IPS-18c (cell line): ENCODE data around the gene ACO1.

ENCODE experiments used
- H3K4me3 ChIP-seq: 2 replicates; pipeline ENCODE4 v1.7.0; 2013; ENCODE audit warnings: low read depth, mild to moderate bottlenecking, low read length, moderate library complexity; ENCODE audit not compliant: insufficient read depth
- H3K9me3 ChIP-seq: one replicate; pipeline ENCODE4 v1.6.1; 2013; ENCODE audit warnings: mild to moderate bottlenecking, low read length, moderate library complexity; ENCODE audit not compliant: control insufficient read depth, insufficient read depth

Gene ACO1

GRCh38 chr9:32404402-32404801, 20.0 kb downstream of the ACO1 start:
- no peak overlapping the region for H3K4me3 ChIP-seq

GRCh38 chr9:32404856-32405255, 20.4 kb downstream of the ACO1 start:
- Histone ChIP-seq H3K9me3 (no peaks in the 10 kb centered on the region), H3K4me3 (no peak overlapping the region)

More at GRCh38 chr9:32404402-32404801, 20.0 kb downstream of the ACO1 start:
- H3K9me3 ChIP-seq = no peaks in the 10 kb centered on the region

- Histone ChIP-seq H3K9me3 (no peaks in the 10 kb centered on the region), H3K4me3 (no peak overlapping the region)
Observed at GRCh38 chr9:32405506-32405905, 21.1 kb downstream of the ACO1 start.

GRCh38 chr9:32406046-32406445, 21.6 kb downstream of the ACO1 start:
- H3K4me3 ChIP-seq = no peak overlapping the region

GRCh38 chr9:32411753-32412152, 27.3 kb downstream of the ACO1 start:
- no peak overlapping the region for H3K4me3 ChIP-seq
- H3K9me3 ChIP-seq = no peaks in the 10 kb centered on the region

More at GRCh38 chr9:32406046-32406445, 21.6 kb downstream of the ACO1 start:
- no peaks in the 10 kb centered on the region for H3K9me3 ChIP-seq

GRCh38 chr9:32412440-32412839, 28.0 kb downstream of the ACO1 start:
- H3K4me3 ChIP-seq = no peak overlapping the region
- H3K9me3 ChIP-seq = no peaks in the 10 kb centered on the region

GRCh38 chr9:32413424-32413823, 29.0 kb downstream of the ACO1 start:
- H3K4me3 ChIP-seq = no peak overlapping the region
- no peaks in the 10 kb centered on the region for H3K9me3 ChIP-seq

GRCh38 chr9:32414856-32415255, 30.4 kb downstream of the ACO1 start:
- Histone ChIP-seq H3K4me3 (no peak overlapping the region), H3K9me3 (peaks cover 2% of the 10 kb centered on the region)

GRCh38 chr9:32419921-32420320, 35.5 kb downstream of the ACO1 start:
- H3K9me3 ChIP-seq = peaks cover 2% of the 10 kb centered on the region
- no peak overlapping the region for H3K4me3 ChIP-seq

- H3K9me3 ChIP-seq = peaks cover 2% of the 10 kb centered on the region
Observed at GRCh38 chr9:32422237-32422806, 37.9 kb downstream of the ACO1 start.

GRCh38 chr9:32423371-32423770, 38.9 kb downstream of the ACO1 start:
- Histone ChIP-seq H3K4me3 (no peak overlapping the region), H3K9me3 (peaks cover 2% of the 10 kb centered on the region)

More at GRCh38 chr9:32422237-32422806, 37.9 kb downstream of the ACO1 start:
- no peak overlapping the region for H3K4me3 ChIP-seq

GRCh38 chr9:32424616-32425015, 40.2 kb downstream of the ACO1 start:
- Histone ChIP-seq H3K9me3 (no peaks in the 10 kb centered on the region), H3K4me3 (no peak overlapping the region)

GRCh38 chr9:32426278-32426939, 42.0 kb downstream of the ACO1 start:
- Histone ChIP-seq H3K9me3 (no peaks in the 10 kb centered on the region), H3K4me3 (no peak overlapping the region)

GRCh38 chr9:32427111-32427873, 42.8 kb downstream of the ACO1 start:
- Histone ChIP-seq H3K4me3 (no peak overlapping the region), H3K9me3 (no peaks in the 10 kb centered on the region)

- no peaks in the 10 kb centered on the region for H3K9me3 ChIP-seq
- no peak overlapping the region for H3K4me3 ChIP-seq
Observed at GRCh38 chr9:32430720-32431119, 46.3 kb downstream of the ACO1 start.

GRCh38 chr9:32431196-32431595, 46.8 kb downstream of the ACO1 start:
- no peak overlapping the region for H3K4me3 ChIP-seq
- no peaks in the 10 kb centered on the region for H3K9me3 ChIP-seq

- H3K9me3 ChIP-seq = no peaks in the 10 kb centered on the region
- no peak overlapping the region for H3K4me3 ChIP-seq
Observed at GRCh38 chr9:32431940-32432555, 47.6 kb downstream of the ACO1 start.

GRCh38 chr9:32434892-32435291, 50.4 kb downstream of the ACO1 start:
- H3K4me3 ChIP-seq = no peak overlapping the region
- no peaks in the 10 kb centered on the region for H3K9me3 ChIP-seq
